Ovary (tissue), 3 donors: ENCODE data around the gene TRAF4.

Experiments used
- EP300 ChIP-seq: sonication (generic); formaldehyde crosslinking; IDR thresholded peaks from one replicate; pipeline ENCODE4 v1.6.1; 2017; ENCODE audit warnings: antibody characterized with exemption
- POLR2A ChIP-seq: fragments of 450-650 bp; IDR thresholded peaks from one replicate; pipeline ENCODE4 v1.6.1; 2017; ENCODE audit warnings: antibody characterized with exemption, mild to moderate bottlenecking, moderate library complexity
- TF ChIP-seq, protein P1 (sequence below), 3 donors: fragments of 450-650 bp in 2 of 3; fragments of 200-600 bp in 1 of 3; IDR thresholded peaks; one replicate each; pipeline versions ENCODE4 v1.5.1 to v1.8.0; 2016 to 2022; ENCODE audit warnings: antibody characterized with exemption in 3 of 3, mild to moderate bottlenecking in 1 of 3
- donor health status: DM: no; HTN: no; CAD: no.

DNA sequence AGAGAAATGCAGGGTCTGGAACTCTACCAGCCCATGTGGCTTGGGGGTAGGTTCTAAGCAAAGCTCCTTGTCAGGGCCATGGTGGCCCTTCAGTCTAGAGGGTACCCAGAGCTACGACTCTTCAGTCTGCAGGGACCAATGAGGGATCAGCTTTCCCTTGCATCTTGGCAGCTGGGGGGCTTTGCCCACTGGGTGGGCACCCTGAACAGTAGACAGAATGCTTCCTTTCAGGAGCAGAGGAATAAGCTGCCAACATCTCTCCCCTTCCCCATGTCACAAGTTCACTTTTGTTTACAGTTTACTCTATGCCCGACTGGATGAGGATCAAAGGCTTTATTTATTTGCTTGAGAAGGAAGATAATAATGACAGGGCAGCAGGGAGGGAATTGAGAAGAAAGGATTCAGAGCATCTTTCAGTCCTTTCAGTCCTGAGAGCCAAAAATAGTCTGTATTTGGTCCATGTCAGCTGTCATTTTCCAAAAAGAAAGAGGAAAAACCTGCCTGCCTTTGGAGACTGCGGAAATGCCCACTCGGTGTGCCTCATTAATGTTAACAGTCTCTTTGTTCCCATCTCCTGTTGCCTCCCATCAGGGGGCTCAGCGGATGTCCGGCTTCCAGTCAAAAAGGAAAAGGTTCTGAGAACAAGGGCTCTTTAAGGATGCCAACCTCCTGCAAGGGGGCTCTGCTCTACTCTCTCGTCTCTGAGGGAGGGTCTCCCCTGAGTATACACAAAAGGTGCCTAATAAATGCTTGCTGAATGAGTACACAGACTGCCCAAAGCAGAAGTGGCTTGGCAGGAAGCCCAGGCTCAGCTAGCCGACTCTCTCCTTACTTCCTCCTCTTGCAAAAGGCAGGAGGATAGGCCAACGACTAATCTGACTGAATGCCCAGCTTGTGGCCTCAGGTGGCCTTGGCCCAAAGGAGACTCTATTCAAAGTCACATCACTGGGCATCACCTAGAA lies 17.1 kb downstream of the TRAF4 start:
- TF ChIP-seq, protein P1, sequence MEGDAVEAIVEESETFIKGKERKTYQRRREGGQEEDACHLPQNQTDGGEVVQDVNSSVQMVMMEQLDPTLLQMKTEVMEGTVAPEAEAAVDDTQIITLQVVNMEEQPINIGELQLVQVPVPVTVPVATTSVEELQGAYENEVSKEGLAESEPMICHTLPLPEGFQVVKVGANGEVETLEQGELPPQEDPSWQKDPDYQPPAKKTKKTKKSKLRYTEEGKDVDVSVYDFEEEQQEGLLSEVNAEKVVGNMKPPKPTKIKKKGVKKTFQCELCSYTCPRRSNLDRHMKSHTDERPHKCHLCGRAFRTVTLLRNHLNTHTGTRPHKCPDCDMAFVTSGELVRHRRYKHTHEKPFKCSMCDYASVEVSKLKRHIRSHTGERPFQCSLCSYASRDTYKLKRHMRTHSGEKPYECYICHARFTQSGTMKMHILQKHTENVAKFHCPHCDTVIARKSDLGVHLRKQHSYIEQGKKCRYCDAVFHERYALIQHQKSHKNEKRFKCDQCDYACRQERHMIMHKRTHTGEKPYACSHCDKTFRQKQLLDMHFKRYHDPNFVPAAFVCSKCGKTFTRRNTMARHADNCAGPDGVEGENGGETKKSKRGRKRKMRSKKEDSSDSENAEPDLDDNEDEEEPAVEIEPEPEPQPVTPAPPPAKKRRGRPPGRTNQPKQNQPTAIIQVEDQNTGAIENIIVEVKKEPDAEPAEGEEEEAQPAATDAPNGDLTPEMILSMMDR (IDR thresholded peaks at IDR 0.05), result no peak
- TF ChIP-seq POLR2A, result no peak
- no peak for TF ChIP-seq EP300
